Colonic mucosa (tissue), 4 donors: Measurements from ENCODE around the gene ABCA12. TPM values are rescaled to one million over a fixed set of nuclear protein-coding genes. Genes with fewer than 3 reads are reported as not detected.
A peak's percentile ranks its signal among the peaks of the same experiment; 100 is the strongest.

Experiments
- DNase-seq: peaks from one replicate; pipeline ENCODE4 v3.0.0-alpha.2; 2020
- H3K27ac ChIP-seq: fragments of 200-600 bp; one replicate; pipeline ENCODE4 v1.8.0; 2021
- H3K27me3 ChIP-seq: fragments of 200-600 bp; one replicate; pipeline ENCODE4 v1.8.0; 2021
- H3K36me3 ChIP-seq: fragments of 200-600 bp; one replicate; pipeline ENCODE4 v1.8.0; 2021
- H3K4me1 ChIP-seq: fragments of 200-600 bp; one replicate; pipeline ENCODE4 v1.8.0; 2021; ENCODE audit warnings: mild to moderate bottlenecking
- H3K4me3 ChIP-seq: fragments of 200-600 bp; one replicate; pipeline ENCODE4 v1.8.0; 2021
- H3K9ac ChIP-seq, 2 donors: one replicate each; pipeline ENCODE4 v1.7.0; 2013; ENCODE audit warnings: control low read depth in 2 of 2, low read depth in 2 of 2, low read length in 2 of 2
- H3K9me3 ChIP-seq: fragments of 200-600 bp; one replicate; pipeline ENCODE4 v1.8.0; 2021
- intact Hi-C: fragments of 100-400 bp; cut with DNase I; formaldehyde crosslinking; loops from one replicate; pipeline ENCODE4 v1.14.1; 2022
- total RNA-seq, 2 donors: library from RNA; stranded (reverse); fragmentation: NEBNext Ultra II Directional in 1 of 2; extraction: Animal tissue kit (Norgen Biotek cat#: 25700) in 1 of 2; gene quantifications; one replicate each; pipeline ENCODE4 v1.2.1, GENCODE V29; 2021
- TF ChIP-seq, protein P1 (sequence below): fragments of 200-600 bp; IDR thresholded peaks from one replicate; pipeline ENCODE4 v1.8.0; 2022; ENCODE audit warnings: antibody characterized with exemption, mild to moderate bottlenecking
- donor health status: healthy.
- donor health status: DM: no; HTN: no; CAD: no.
- donor health status: DM: no; HTN: no; CAD: no.

The ABCA12 gene
- total RNA-seq, 2 donors from 2014 or later: 0.03 to 0.22 TPM

DNA sequence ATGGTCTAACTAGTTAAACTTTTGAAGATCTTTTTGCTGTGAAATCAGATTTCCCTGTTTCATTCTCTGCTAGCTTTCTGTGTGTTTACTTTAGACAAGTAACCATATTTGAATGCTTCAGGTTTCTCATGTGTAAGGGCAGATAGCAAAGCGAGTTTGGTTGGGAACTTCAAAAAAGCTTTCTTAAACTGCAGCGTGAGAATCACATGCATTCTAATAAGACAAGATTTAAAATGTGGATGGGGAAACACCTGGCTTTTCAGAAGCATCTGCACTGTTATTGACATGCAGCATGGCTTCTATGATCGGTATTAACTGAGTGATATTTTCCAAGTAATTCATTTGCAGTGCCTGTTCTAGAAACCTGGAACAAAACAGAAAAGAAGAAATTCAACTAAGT lies 119.3 kb downstream of the ABCA12 start:
- no peak for DNase-seq
- Histone ChIP-seq H3K9ac (no peak overlapping the region), H3K4me3 (no peak overlapping the region), H3K4me1 (no peaks in the 10 kb centered on the region), H3K9me3 (no peaks in the 10 kb centered on the region), H3K36me3 (no peaks in the 10 kb centered on the region), H3K27me3 (no peaks in the 10 kb centered on the region), H3K27ac (no peak overlapping the region)
- TF ChIP-seq, protein P1, sequence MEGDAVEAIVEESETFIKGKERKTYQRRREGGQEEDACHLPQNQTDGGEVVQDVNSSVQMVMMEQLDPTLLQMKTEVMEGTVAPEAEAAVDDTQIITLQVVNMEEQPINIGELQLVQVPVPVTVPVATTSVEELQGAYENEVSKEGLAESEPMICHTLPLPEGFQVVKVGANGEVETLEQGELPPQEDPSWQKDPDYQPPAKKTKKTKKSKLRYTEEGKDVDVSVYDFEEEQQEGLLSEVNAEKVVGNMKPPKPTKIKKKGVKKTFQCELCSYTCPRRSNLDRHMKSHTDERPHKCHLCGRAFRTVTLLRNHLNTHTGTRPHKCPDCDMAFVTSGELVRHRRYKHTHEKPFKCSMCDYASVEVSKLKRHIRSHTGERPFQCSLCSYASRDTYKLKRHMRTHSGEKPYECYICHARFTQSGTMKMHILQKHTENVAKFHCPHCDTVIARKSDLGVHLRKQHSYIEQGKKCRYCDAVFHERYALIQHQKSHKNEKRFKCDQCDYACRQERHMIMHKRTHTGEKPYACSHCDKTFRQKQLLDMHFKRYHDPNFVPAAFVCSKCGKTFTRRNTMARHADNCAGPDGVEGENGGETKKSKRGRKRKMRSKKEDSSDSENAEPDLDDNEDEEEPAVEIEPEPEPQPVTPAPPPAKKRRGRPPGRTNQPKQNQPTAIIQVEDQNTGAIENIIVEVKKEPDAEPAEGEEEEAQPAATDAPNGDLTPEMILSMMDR: no peak
- intact Hi-C loops: no loop called here

DNA sequence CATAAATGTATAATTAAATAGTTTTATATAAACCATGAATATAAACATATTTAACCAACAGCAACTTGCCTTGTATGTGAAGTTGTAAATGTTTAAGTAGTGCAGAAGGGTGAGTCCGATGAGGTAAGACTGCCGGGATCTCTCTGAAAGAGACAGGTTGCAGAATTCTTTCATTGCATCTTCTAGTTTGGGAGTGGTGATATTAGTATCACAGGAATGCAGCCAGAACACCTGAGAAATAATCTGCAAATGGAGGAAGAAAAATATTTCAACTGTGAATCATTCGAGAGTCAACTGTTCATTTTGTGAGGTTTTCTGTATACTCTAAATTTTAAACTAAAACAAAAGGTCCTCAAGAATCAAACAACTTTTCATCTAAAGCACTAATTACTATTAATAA lies 123.0 kb downstream of the ABCA12 start:
- Histone ChIP-seq H3K4me3 (no peak overlapping the region), H3K36me3 (no peaks in the 10 kb centered on the region), H3K9me3 (no peaks in the 10 kb centered on the region), H3K9ac (no peak overlapping the region), H3K4me1 (no peaks in the 10 kb centered on the region), H3K27me3 (no peaks in the 10 kb centered on the region), H3K27ac (no peak overlapping the region)
- TF ChIP-seq, protein P1: no peak
- no peak for DNase-seq
- intact Hi-C loops: no loop called here

DNA sequence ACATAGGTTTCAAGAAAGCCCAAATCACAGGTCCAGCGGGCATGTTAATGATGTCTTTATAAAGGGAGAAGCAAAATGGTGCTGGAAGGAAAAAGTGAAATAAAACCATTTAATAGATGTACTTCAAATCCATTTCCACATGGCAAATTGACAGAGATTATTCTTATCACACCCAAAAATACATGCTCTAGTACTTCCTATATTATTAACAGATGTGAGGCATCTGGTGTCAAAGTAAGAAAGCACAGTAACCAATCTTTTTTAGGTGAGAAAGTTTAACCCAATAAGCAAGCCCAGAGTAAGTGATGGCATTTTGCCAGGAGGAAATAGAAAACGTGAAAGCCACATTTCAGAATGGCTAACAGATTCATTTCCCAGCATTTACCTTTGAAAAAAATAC lies 128.0 kb downstream of the ABCA12 start:
- DNase-seq: no peak
- intact Hi-C loops: no loop called here
- Histone ChIP-seq H3K9me3 (no peaks in the 10 kb centered on the region), H3K27ac (no peak overlapping the region), H3K27me3 (no peaks in the 10 kb centered on the region), H3K4me1 (no peaks in the 10 kb centered on the region), H3K4me3 (no peak overlapping the region), H3K9ac (no peak overlapping the region), H3K36me3 (no peaks in the 10 kb centered on the region)
- TF ChIP-seq, protein P1: no peak

DNA sequence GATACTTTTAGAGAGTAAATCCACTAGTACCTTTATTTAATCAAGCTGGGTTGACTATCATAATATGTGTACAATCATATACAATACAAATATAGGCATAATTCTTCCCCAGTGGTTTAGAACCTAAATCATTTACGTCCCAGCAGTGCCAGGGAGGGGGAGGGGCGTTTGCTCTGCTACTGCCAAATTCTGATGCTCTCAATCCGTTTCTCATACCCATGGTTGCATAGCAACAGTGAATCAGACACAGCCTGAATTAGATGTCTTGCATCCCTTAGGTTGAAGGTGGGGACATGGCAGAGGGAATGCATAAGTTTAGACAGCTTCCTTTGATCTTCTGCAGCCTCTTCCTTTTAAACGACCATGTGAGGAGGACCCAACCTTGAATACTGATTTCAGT lies 135.4 kb downstream of the ABCA12 start:
- TF ChIP-seq, protein P1: no peak
- Histone ChIP-seq H3K27me3 (no peaks in the 10 kb centered on the region), H3K4me1 (no peaks in the 10 kb centered on the region), H3K9me3 (no peaks in the 10 kb centered on the region), H3K27ac (no peak overlapping the region), H3K36me3 (no peaks in the 10 kb centered on the region), H3K4me3 (no peak overlapping the region), H3K9ac (no peak overlapping the region)
- no peak for DNase-seq
- intact Hi-C loops: no loop called here

DNA sequence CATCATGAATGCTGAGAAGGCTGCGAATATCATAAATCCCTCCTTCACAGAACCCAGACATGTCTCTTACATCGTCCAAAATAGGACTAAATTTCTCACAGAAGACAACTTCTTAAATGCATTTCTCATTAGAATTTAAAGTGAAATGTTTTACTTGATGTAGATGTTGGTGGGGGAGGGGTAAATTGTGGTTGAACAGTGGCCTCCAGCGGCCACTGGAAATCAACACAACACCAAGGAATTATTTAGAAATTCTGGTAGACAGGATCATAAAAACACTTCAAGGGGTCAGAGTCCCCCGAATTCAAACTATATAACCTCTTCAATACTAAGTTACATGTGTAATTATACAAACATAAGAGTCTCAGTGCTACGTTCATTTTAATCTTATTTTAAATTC lies 135.9 kb downstream of the ABCA12 start:
- DNase-seq: peak; percentile 19
- intact Hi-C loops: no loop called here
- Histone ChIP-seq H3K27ac (no peak overlapping the region), H3K9ac (no peak overlapping the region), H3K9me3 (no peaks in the 10 kb centered on the region), H3K27me3 (no peaks in the 10 kb centered on the region), H3K4me3 (no peak overlapping the region), H3K4me1 (no peaks in the 10 kb centered on the region), H3K36me3 (no peaks in the 10 kb centered on the region)
- TF ChIP-seq, protein P1: peak; percentile 25

DNA sequence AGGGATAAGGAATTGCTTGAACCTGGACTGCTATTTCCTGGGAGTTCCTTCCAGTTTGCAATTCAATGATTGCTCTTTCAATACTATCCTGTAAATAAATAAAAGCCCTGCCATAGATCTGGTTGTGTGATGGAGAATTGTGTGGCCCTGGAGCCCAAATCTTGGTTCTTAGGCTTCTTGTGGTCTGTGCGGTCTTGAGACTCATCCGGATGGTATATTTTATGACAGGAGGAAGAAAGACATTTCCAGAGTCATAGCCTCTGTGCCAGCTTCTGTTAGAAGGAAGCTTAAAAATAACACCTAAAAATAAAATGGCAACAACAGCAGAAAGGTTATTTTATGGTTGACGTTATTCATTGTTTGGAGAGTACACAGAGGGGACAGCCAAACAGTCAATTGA lies 137.7 kb downstream of the ABCA12 start:
- Histone ChIP-seq H3K4me3 (no peak overlapping the region), H3K4me1 (no peaks in the 10 kb centered on the region), H3K9me3 (no peaks in the 10 kb centered on the region), H3K27ac (no peak overlapping the region), H3K27me3 (no peaks in the 10 kb centered on the region), H3K9ac (no peak overlapping the region), H3K36me3 (no peaks in the 10 kb centered on the region)
- intact Hi-C loops: no loop called here
- TF ChIP-seq, protein P1: no peak
- DNase-seq: no peak
